Endodermal cell (in vitro differentiated cells): ENCODE data around the gene PCGF1. TPM values are rescaled to one million over a fixed set of nuclear protein-coding genes. Genes with fewer than 3 reads are reported as not detected.
A peak's percentile ranks its signal among the peaks of the same experiment; 100 is the strongest.

Source experiments
- DNase-seq: peaks from one replicate; pipeline ENCODE4 v3.0.0-alpha.2; 2017
- H3K27ac ChIP-seq: 2 replicates; pipeline ENCODE4 v1.5.1; 2013; ENCODE audit warnings: mild to moderate bottlenecking, low read depth, low read length, moderate library complexity
- H3K27me3 ChIP-seq: 2 replicates; pipeline ENCODE4 v1.6.1; 2013; ENCODE audit warnings: mild to moderate bottlenecking, low read length, moderate library complexity; ENCODE audit not compliant: insufficient read depth, control insufficient read depth, poor library complexity, severe bottlenecking
- H3K36me3 ChIP-seq: 2 replicates; pipeline ENCODE4 v1.7.0; 2013; ENCODE audit warnings: mild to moderate bottlenecking, low read length, moderate library complexity; ENCODE audit not compliant: control insufficient read depth, insufficient read depth
- H3K4me1 ChIP-seq: one replicate; pipeline ENCODE4 v1.7.0; 2013; ENCODE audit warnings: low read length; ENCODE audit not compliant: control insufficient read depth, insufficient read depth
- H3K4me3 ChIP-seq: 2 replicates; pipeline ENCODE4 v1.5.1; 2013; ENCODE audit warnings: mild to moderate bottlenecking, low read length, moderate library complexity
- H3K9ac ChIP-seq: 2 replicates; pipeline ENCODE4 v1.6.1; 2013; ENCODE audit warnings: mild to moderate bottlenecking, low read length, moderate library complexity; ENCODE audit not compliant: poor library complexity, severe bottlenecking; ENCODE audit errors: extremely low read depth
- H3K9me3 ChIP-seq: 2 replicates; pipeline ENCODE4 v1.6.1; 2013; ENCODE audit warnings: mild to moderate bottlenecking, low read length, moderate library complexity; ENCODE audit not compliant: control insufficient read depth
- H3K27ac Mint-ChIP-seq: 2 replicates; pipeline ENCODE4 v1.8.0; 2020; ENCODE audit warnings: mixed read lengths
- H3K27me3 Mint-ChIP-seq: 2 replicates; pipeline ENCODE4 v1.8.0; 2021; ENCODE audit warnings: mild to moderate bottlenecking, mixed read lengths; ENCODE audit not compliant: insufficient read depth
- H3K36me3 Mint-ChIP-seq: 2 replicates; pipeline ENCODE4 v1.8.0; 2020; ENCODE audit warnings: low read depth, mixed read lengths
- H3K4me1 Mint-ChIP-seq: 2 replicates; pipeline ENCODE4 v1.8.0; 2020; ENCODE audit warnings: mixed read lengths
- H3K4me3 Mint-ChIP-seq: 2 replicates; pipeline ENCODE4 v1.8.0; 2020; ENCODE audit warnings: mild to moderate bottlenecking, moderate library complexity, mixed read lengths
- H3K9me3 Mint-ChIP-seq: 2 replicates; pipeline ENCODE4 v1.8.0; 2020; ENCODE audit warnings: mild to moderate bottlenecking, mixed read lengths
- CTCF ChIP-seq: fragments of 200-600 bp; sonication (generic); conservative IDR thresholded peaks from 2 replicates; pipeline ENCODE4 v1.5.0; 2021; ENCODE audit warnings: antibody characterized with exemption, mild to moderate bottlenecking
- WGBS, 2 experiments: methylation state at CpG; one replicate each; pipeline versions ENCODE4 v1.1.5 to v1.1.7; 2013; ENCODE audit warnings: missing lambda C conversion rate in 2 of 2, mixed read lengths in 1 of 2; ENCODE audit not compliant: insufficient coverage in 1 of 2, insufficient read length in 1 of 2; 5-methylcytosine and 5-hydroxymethylcytosine counted together
- total RNA-seq, 2 donors: library from RNA; stranded (reverse); fragmentation: NEBNext Ultra II Directional in 1 of 2; extraction: Animal tissue kit (Norgen Biotek cat#: 25700) in 1 of 2; gene quantifications; 2 replicates in 1 of 2; 3 replicates in 1 of 2; pipeline ENCODE4 v1.2.1, GENCODE V29; 2021

Gene PCGF1
- total RNA-seq, 2 donors from 2014 or later = 15.5 to 21.4 TPM

DNA sequence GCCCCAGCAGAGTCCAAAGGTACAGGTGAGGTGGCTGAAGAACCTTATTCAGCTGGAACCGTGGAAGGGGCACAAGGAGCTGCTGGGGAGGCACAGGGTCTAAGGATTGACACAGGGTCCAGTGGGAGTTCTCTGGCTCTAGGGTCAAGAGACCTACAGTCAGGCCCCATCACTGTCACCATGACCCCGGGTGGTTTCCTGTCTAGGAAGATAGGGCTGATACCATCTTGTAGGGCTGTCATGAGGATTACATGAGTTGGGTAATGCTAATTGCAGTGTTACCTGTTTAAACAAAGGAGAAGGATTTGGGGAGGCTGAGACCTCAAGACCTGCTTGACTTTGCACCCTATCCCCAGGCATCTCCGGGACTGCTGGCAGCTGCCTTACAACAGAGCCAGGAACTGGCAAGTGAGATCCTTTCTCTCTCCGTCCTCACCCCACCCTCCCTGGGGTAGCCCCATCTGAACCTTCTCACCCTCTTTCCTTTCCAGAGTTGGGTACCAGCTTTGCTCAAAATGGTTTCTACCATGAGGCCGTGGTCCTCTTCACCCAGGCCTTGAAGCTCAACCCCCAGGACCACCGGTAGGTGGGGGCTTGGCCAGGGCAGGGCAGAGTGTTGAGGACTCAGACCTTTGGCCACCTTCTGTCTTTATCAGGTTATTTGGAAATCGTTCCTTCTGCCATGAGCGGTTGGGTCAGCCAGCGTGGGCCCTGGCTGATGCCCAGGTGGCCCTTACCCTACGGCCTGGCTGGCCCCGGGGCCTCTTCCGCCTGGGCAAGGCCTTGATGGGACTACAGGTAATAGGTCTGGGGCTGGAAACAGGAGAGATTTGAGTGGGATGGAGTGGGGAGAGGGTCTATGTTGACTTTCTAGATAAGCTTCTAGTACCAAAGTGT, 15.6 kb downstream of the PCGF1 start:
- Histone ChIP-seq H3K27me3 (peaks cover 14% of the 10 kb centered on the region), H3K9ac (no peak overlapping the region), H3K9me3 (no peaks in the 10 kb centered on the region), H3K27ac (no peak overlapping the region), H3K4me1 (no peaks in the 10 kb centered on the region), H3K36me3 (peaks cover 30% of the 10 kb centered on the region), H3K4me3 (no peak overlapping the region)
- H3K4me1 Mint-ChIP-seq = no peaks in the 10 kb centered on the region
- H3K36me3 Mint-ChIP-seq = peaks cover 37% of the 10 kb centered on the region
- peaks cover 20% of the 10 kb centered on the region for H3K27me3 Mint-ChIP-seq
- TF ChIP-seq CTCF = no peak
- no peaks in the 10 kb centered on the region for H3K9me3 Mint-ChIP-seq
- no peak overlapping the region for H3K4me3 Mint-ChIP-seq
- 90 to 91% methylated on average over 10 to 12 of the region's 12 CpGs for WGBS, 2 experiments
- no peak for DNase-seq
- no peak overlapping the region for H3K27ac Mint-ChIP-seq

- Histone ChIP-seq H3K9ac (no peak overlapping the region), H3K4me3 (no peak overlapping the region), H3K36me3 (peaks cover 34% of the 10 kb centered on the region), H3K27ac (no peak overlapping the region), H3K27me3 (no peaks in the 10 kb centered on the region), H3K4me1 (no peaks in the 10 kb centered on the region), H3K9me3 (no peaks in the 10 kb centered on the region)
- 93 to 94% methylated on average over 3 to 9 of the region's 9 CpGs for WGBS, 2 experiments
- Mint-ChIP-seq H3K36me3 (peaks cover 49% of the 10 kb centered on the region), H3K4me3 (no peak overlapping the region), H3K27ac (no peak overlapping the region), H3K9me3 (no peaks in the 10 kb centered on the region), H3K4me1 (no peaks in the 10 kb centered on the region), H3K27me3 (peaks cover under 1% of the 10 kb centered on the region)
- no peak for TF ChIP-seq CTCF
- no peak for DNase-seq
Observed at GRCh38 chr2:74489906-74490305, 17.6 kb downstream of the PCGF1 start.

DNA sequence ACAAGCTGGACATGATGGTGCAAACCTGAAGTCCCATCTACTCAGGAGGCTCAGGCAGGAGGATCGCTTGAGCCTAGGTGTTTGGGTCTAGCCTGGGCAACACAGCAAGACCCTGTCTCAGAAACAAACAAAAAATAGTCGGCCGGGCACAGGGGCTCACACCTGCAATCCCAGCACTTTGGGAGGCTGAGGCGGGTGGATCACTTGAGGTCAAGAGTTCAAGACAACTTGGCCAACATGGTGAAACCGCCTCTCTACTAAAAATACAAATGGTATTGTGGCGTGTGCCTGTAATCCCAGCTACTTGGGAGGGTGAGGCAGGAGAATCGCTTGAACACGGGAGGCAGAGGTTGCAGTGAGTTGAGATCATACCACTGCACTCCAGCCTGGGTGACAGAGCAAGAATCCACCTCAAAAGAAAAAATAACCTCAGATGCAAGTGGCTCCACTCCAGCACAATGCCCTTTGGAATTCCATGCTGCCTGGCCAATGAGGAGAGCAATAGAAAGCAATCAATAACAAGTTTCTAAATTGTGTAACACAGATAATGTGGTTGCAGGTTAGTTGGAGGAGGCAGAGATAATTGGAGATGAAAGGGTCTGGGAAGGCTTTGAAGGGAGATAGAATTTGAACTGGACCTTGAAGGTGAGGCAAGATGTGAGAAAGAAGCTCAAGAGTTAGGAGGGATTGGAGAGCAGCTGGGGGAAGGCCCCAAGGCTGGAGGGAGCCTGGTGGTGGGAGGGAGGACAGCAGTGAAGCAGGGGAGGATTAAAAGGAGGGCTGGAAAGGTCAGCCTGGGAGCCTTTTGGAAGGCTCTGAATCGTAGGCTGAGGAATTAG, 18.6 kb downstream of the PCGF1 start:
- Histone ChIP-seq H3K27me3 (no peaks in the 10 kb centered on the region), H3K4me1 (no peaks in the 10 kb centered on the region), H3K36me3 (peaks cover 28% of the 10 kb centered on the region), H3K9ac (no peak overlapping the region), H3K4me3 (no peak overlapping the region), H3K9me3 (no peaks in the 10 kb centered on the region), H3K27ac (no peak overlapping the region)
- peaks cover 43% of the 10 kb centered on the region for H3K36me3 Mint-ChIP-seq
- peak; percentile 25 for TF ChIP-seq CTCF
- H3K9me3 Mint-ChIP-seq = no peaks in the 10 kb centered on the region
- peak overlapping the region; percentile 4 for H3K27ac Mint-ChIP-seq
- H3K27me3 Mint-ChIP-seq = no peaks in the 10 kb centered on the region
- no peak for DNase-seq
- 92 to 95% methylated on average over 7 to 9 of the region's 9 CpGs for WGBS, 2 experiments
- no peaks in the 10 kb centered on the region for H3K4me1 Mint-ChIP-seq
- H3K4me3 Mint-ChIP-seq = no peak overlapping the region
